ENCODE results near the gene MYH10.

The MYH10 gene

GRCh38 chr17:8468127-8468526, 162.4 kb downstream of the MYH10 start:
- no peak for DNase-seq

- DNase-seq: no peak
Observed at GRCh38 chr17:8467527-8467926, 163.0 kb downstream of the MYH10 start.

GRCh38 chr17:8466873-8467272, 163.7 kb downstream of the MYH10 start:
- no peak for DNase-seq

GRCh38 chr17:8466456-8466855, 164.1 kb downstream of the MYH10 start:
- DNase-seq: peak; percentile 35

- no peak for DNase-seq
Observed at GRCh38 chr17:8465759-8466158, 164.8 kb downstream of the MYH10 start.

GRCh38 chr17:8465356-8465755, 165.2 kb downstream of the MYH10 start:
- no peak for DNase-seq

GRCh38 chr17:8464941-8465340, 165.6 kb downstream of the MYH10 start:
- no peak for DNase-seq

- no peak for DNase-seq
Observed at GRCh38 chr17:8463099-8463498, 167.4 kb downstream of the MYH10 start.

- no peak for DNase-seq
Observed at GRCh38 chr17:8462564-8462963, 168.0 kb downstream of the MYH10 start.

GRCh38 chr17:8459831-8460230, 170.7 kb downstream of the MYH10 start:
- no peak for DNase-seq

- no peak for DNase-seq
Observed at GRCh38 chr17:8459107-8459506, 171.4 kb downstream of the MYH10 start.

GRCh38 chr17:8458128-8458527, 172.4 kb downstream of the MYH10 start:
- no peak for DNase-seq

GRCh38 chr17:8455665-8456209, 174.8 kb downstream of the MYH10 start:
- peak; percentile 68 for DNase-seq

- DNase-seq: no peak
Observed at GRCh38 chr17:8453326-8453725, 177.2 kb downstream of the MYH10 start.

GRCh38 chr17:8451933-8452614, 178.5 kb downstream of the MYH10 start:
- DNase-seq: no peak

GRCh38 chr17:8448310-8448709, 182.2 kb downstream of the MYH10 start:
- DNase-seq: no peak

- no peak for DNase-seq
Observed at GRCh38 chr17:8447799-8448198, 182.7 kb downstream of the MYH10 start.

GRCh38 chr17:8445536-8445935, 185.0 kb downstream of the MYH10 start:
- DNase-seq: no peak

- no peak for DNase-seq
Observed at GRCh38 chr17:8444494-8444893, 186.0 kb downstream of the MYH10 start.

GRCh38 chr17:8443756-8444155, 186.8 kb downstream of the MYH10 start:
- DNase-seq: no peak

GRCh38 chr17:8442310-8442709, 188.2 kb downstream of the MYH10 start:
- no peak for DNase-seq

- no peak for DNase-seq
Observed at GRCh38 chr17:8441690-8442089, 188.8 kb downstream of the MYH10 start.

- no peak for DNase-seq
Observed at GRCh38 chr17:8439681-8440080, 190.8 kb downstream of the MYH10 start.

GRCh38 chr17:8438441-8438840, 192.1 kb downstream of the MYH10 start:
- DNase-seq: no peak

- no peak for DNase-seq
Observed at GRCh38 chr17:8436844-8437171, 193.7 kb downstream of the MYH10 start.
